Fibroblast of skin of left biceps (primary cell): Measurements from ENCODE around the gene HIPK1.

ENCODE experiments used
- DNase-seq, 2 experiments: peaks; one replicate each; pipeline ENCODE4 v3.0.0-alpha.2; 2013; ENCODE audit warnings: low read depth in 2 of 2

HIPK1 gene

GRCh38 chr1:113928941-113929749 is at the start of gene HIPK1:
Gene HIPK1 (plus strand): TSS chr1:113929324.
- DNase-seq, result peak; percentile 63 to 73

- DNase-seq, result no peak
Observed at GRCh38 chr1:113879739-113880038, 49.4 kb upstream of the HIPK1 start.

- DNase-seq, result no peak
Observed at GRCh38 chr1:113881661-113882060, 47.5 kb upstream of the HIPK1 start.

- DNase-seq, result no peak
Observed at GRCh38 chr1:113886417-113887401, 42.4 kb upstream of the HIPK1 start.

- no peak for DNase-seq
Observed at GRCh38 chr1:113887402-113888175, 41.5 kb upstream of the HIPK1 start, which contains the start of gene BCL2L15. Gene BCL2L15 (minus strand): TSS chr1:113887581. CDS start chr1:113887375, 206 bp downstream.

GRCh38 chr1:113890816-113891215 is 38.3 kb upstream of the HIPK1 start:
- DNase-seq, result no peak

- DNase-seq, result no peak
Observed at GRCh38 chr1:113891631-113892220, 37.4 kb upstream of the HIPK1 start.

GRCh38 chr1:113893267-113893666 is 35.9 kb upstream of the HIPK1 start:
- no peak for DNase-seq

- no peak for DNase-seq
Observed at GRCh38 chr1:113895098-113895497, 34.0 kb upstream of the HIPK1 start.

- no peak for DNase-seq
Observed at GRCh38 chr1:113895961-113896360, 33.2 kb upstream of the HIPK1 start.

- no peak for DNase-seq
Observed at GRCh38 chr1:113898241-113898814, 30.8 kb upstream of the HIPK1 start.

GRCh38 chr1:113899111-113899510 is 30.0 kb upstream of the HIPK1 start:
- no peak for DNase-seq

- DNase-seq, result no peak
Observed at GRCh38 chr1:113901191-113901590, 27.9 kb upstream of the HIPK1 start.

GRCh38 chr1:113903501-113904292 is 25.4 kb upstream of the HIPK1 start:
- DNase-seq, result no peak

GRCh38 chr1:113904293-113904673 is 24.8 kb upstream of the HIPK1 start:
- DNase-seq, result no peak

GRCh38 chr1:113904674-113905434 is 24.3 kb upstream of the HIPK1 start, which contains the start of the genes AP4B1 and DCLRE1B:
Gene AP4B1 (minus strand): TSS chr1:113904799. CDS start chr1:113904717, 82 bp downstream.
Gene DCLRE1B (plus strand): TSS chr1:113905326. CDS start chr1:113905587, 261 bp downstream.
- DNase-seq, result peak; percentile 99 to 100

GRCh38 chr1:113905435-113905861 is 23.7 kb upstream of the HIPK1 start:
- DNase-seq, result no peak

GRCh38 chr1:113912594-113913311 is 16.4 kb upstream of the HIPK1 start:
- peak; percentile 50 to 58 for DNase-seq

- no peak for DNase-seq
Observed at GRCh38 chr1:113913312-113913668, 15.8 kb upstream of the HIPK1 start.
